GM19324 (cell line): ENCODE measurements around the gene TRIM27.
"Not testable (repeated sequence)": the region's sequence is repeated elsewhere in the genome, so short reads cannot be mapped to it uniquely, and the experiment has no call there.

Experiments
- ATAC-seq: cut with Tn5 transposase; IDR thresholded peaks from one replicate; pipeline ENCODE4 v1.9.1; 2021; ENCODE audit warnings: mild to moderate bottlenecking, moderate library complexity; ENCODE audit not compliant: unreplicated experiment, low FRiP score

The TRIM27 gene

GRCh38 chr6:28897369-28897745, 26.4 kb downstream of the TRIM27 start:
- no peak for ATAC-seq

- peak; percentile 6 for ATAC-seq
These were observed 27.0 kb downstream of the TRIM27 start for GRCh38 chr6:28896505-28897368.

GRCh38 chr6:28895131-28895812, 28.5 kb downstream of the TRIM27 start:
- peak; percentile 70 for ATAC-seq

- no peak for ATAC-seq
These were observed 30.5 kb downstream of the TRIM27 start for GRCh38 chr6:28893172-28893799.

GRCh38 chr6:28892525-28892924, 31.3 kb downstream of the TRIM27 start:
- no peak for ATAC-seq

- ATAC-seq, result no peak
These were observed 35.8 kb downstream of the TRIM27 start for GRCh38 chr6:28887796-28888496.

- ATAC-seq, result no peak
These were observed 37.7 kb downstream of the TRIM27 start for GRCh38 chr6:28886079-28886439.

GRCh38 chr6:28884423-28885131, 39.2 kb downstream of the TRIM27 start:
- ATAC-seq, result no peak

GRCh38 chr6:28880894-28881780, 42.6 kb downstream of the TRIM27 start:
- no peak for ATAC-seq

GRCh38 chr6:28880519-28880893, 43.3 kb downstream of the TRIM27 start:
- ATAC-seq, result no peak

- ATAC-seq, result no peak
These were observed 47.1 kb downstream of the TRIM27 start for GRCh38 chr6:28876710-28877109.

GRCh38 chr6:28875191-28875747, 48.5 kb downstream of the TRIM27 start:
- ATAC-seq, result no peak

GRCh38 chr6:28872157-28872817, 51.5 kb downstream of the TRIM27 start:
- ATAC-seq, result not testable (repeated sequence)

- ATAC-seq, result no peak
These were observed 52.2 kb downstream of the TRIM27 start for GRCh38 chr6:28871335-28872156.

GRCh38 chr6:28868873-28869272, 54.9 kb downstream of the TRIM27 start:
- no peak for ATAC-seq

- peak; percentile 9 for ATAC-seq
These were observed 56.7 kb downstream of the TRIM27 start for GRCh38 chr6:28867086-28867409.

- peak; percentile 45 for ATAC-seq
These were observed 57.3 kb downstream of the TRIM27 start for GRCh38 chr6:28866205-28867085.
